ENCODE results near the gene PLCXD3.

The PLCXD3 gene

DNA sequence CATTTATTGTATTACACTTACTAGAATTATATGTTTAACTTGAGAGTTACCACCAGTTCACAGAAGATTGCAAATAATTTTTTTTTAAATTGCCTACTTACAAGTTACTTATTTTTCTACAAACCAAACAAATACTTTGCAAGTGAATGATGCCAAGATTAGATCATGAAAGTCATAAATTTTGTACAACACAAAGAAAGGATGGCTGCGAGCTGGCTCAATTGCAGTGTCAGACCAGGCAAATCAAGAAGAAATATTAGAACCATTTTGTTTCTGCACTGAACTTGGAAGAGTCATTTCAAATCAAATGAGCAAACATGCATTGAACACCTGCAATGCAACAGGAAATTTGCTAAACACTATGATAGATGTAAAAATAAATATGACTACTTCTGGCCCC lies 97.3 kb downstream of the PLCXD3 start:
- DNase-seq (ENCODE audit: low read depth in 3 of 3): no peak

DNA sequence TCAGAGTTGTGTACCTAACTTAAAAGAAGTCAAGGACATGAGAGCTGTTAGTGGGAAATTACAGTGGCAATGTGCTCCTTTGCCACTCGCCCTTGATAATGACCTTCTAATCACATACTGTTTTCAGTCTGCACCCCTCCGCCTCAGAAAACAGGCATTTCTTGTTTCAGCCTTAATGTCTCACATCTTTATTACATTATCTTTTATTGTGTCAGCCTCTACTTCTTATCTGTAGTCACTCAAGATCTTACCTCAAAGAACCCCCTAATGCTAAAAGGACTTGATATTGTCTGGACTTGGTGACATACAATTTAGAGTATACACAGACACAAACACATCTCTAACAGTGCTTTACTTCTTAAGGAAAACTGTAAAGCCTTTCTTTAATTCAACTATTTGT lies 97.9 kb downstream of the PLCXD3 start:
- DNase-seq (ENCODE audit: low read depth in 3 of 3): no peak

DNA sequence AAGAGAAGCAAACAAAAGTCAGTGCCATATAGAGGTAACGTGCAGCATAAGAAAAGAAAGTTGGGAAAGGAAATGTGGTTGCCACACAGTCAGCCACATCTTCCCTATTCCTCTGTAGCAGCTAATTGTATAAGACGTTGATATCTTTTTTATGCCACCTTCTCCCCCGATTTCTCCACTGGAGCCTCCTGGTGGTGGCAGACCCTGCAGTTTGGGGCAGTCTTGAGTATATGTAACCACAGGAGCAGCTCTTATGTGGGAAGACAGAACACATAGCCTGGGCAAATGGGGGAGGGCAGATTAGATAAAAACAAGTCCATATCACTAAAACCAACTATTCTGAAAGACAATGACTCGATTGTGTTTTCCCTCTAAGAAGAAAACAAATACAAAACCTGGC lies 99.7 kb downstream of the PLCXD3 start:
- no peak for DNase-seq (ENCODE audit: low read depth in 3 of 3)

DNA sequence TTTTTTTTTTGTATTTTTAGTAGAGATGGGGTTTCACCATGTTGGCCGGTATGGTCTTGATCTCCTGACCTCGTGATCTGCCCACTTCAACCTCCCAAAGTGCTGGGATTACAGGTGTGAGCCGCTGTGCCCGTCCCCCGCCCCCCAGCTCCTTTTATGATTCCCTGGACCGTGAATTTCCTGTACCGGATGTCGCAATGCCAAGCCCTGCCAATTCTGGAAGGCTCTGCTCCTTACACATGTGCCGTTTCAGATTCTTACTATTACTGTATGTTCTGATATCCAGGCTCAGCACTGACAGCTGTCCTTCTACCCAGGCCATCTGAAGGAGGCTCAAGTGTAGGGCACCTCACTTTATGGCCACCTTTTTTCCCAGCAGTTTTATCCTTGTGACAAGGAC lies 100.1 kb downstream of the PLCXD3 start:
- DNase-seq (ENCODE audit: low read depth in 3 of 3): no peak

DNA sequence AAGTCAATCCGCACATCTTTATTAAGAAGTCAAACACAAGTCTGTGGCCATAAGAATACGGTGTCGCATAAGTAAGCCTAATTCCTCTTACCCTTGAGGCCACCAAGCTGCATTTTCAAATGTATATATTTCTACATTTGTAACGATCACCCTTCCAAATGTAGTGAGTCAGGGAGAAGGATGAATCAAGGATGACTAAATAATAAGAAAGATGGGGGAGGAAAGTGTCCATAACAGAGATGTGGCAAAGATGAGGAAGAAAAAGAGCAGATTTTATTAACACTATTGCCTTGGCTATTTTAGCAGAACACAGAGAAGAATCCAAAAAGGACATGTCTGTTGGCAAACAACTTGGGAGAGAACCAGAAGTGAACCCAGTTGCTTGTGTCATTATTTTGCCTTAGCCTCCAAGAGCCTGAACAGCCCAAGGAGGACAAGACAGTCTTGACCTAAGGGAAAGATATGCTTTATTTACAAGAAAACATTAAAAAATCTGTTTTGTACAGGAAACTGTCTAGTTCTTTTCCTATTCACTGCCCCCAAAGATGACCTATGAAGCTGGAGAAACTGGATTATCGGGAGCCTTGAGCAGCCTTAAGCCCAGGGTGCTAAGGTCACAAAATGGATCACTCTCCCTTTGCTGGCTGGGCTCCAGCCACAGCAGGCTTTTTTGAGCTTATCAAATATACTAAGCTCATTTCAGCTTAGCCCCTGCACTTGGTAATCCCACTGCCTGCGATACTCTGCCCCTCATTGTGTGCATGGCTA lies 101.5 kb downstream of the PLCXD3 start:
- no peak for DNase-seq (ENCODE audit: low read depth in 3 of 3)

DNA sequence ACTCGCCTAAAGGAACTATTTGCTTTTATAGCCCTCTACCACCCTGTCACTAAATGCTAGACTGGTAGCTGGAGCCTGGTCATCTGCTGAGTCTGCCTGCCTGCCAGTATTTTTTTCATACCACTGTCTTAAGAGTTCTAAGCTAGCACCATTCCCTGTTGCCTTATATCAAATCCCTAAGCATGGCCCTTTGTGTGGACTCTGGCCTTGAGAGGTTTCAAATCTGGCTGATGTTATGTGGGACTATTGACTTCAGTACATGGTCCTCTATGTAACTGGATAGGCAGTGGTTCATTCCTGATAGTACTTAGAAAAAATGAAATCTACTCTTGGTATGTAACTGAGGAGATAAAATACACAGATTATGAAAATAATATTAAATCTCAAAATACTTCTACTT lies 103.5 kb downstream of the PLCXD3 start:
- DNase-seq (ENCODE audit: low read depth in 3 of 3): no peak

DNA sequence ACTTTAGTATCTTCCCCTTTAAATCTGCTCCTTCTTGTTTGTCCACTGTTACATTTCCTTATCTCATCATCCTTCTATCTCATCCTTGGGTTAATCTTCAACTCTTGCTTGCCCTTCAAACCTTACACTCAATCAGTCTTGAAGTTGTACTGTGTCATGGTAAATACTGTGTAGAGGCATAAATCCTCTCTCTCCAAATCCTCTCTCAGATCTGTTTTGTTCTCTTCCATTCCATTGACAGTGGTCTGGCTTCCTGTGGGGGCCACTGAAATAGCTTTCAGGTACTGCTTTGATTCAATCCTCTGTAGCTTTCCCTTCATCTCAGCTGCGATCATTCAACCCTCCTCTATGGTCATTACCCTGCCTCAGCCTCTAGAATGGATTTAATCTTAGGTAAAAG lies 104.0 kb downstream of the PLCXD3 start:
- no peak for DNase-seq (ENCODE audit: low read depth in 3 of 3)

DNA sequence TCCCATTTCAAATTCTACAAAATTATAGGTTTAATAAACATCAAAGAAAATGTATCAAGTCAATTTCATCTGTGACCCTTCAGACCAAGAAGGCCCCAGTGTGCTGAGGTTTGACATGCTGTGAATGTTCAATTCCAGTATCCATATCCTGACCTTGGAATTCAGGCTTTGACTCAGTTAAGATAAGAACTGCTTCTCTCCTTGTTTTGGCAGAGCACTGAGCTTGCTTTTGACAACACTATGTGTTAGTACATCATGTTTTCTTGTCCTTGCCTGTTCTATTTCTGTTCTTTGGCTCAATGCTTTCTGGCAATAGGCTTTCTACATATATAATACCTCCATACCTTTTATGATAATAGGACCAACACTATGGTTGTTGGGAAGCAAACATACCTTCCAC lies 105.6 kb downstream of the PLCXD3 start:
- no peak for DNase-seq (ENCODE audit: low read depth in 3 of 3)

DNA sequence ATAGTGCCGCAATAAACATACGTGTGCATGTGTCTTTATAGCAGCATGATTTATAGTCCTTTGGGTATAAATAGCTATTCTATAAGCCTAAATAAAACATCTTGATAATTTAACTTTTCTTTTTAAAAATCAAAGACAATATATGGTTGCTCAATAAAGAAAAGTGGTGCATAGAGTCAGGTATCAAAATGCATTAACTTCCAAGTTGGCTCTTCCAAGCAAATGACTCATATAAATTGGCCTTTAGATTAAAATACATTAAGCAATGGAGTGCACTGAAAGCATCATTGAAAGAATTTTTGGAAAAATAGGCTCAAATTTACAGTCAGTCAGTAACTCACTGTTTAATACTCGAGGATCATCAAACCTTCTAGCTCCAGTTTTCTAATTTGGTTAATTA lies 106.6 kb downstream of the PLCXD3 start:
- DNase-seq (ENCODE audit: low read depth in 3 of 3): no peak

DNA sequence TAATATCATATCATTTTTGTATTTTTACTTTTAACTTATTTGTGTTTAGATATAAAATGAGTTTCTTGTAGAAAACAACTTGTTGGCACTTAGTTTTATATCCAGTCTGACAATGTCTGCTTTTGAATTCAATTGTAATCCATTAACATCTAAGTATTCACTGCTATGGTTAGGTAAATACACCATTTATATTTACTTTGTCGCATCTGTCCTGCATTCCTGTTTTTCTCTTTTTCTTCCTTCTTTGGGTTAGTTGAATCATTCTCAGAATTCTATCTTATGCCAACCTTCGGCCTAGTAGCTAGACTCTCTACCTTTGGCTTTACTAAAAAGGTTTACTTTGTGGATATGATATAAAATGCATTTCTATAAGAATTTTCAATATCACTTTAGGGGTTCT lies 107.6 kb downstream of the PLCXD3 start:
- DNase-seq (ENCODE audit: low read depth in 3 of 3): no peak

DNA sequence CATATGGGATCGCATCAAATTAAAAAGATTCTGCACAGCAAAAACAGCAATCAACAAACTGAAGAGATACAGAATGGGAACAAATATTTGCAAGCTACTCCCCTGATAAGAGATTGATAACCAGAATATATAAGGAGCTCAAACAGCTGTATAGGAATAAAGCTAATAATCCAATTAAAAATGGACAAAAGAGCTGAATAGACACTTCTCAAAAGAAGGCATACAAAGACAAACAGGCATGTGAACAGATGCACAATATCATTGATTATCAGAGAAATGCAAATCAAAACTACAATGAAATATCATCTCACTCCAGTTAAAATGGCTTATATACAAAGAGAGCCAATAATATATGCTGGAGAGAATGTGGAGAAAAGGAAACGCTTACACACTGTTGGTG lies 110.6 kb downstream of the PLCXD3 start:
- no peak for DNase-seq (ENCODE audit: low read depth in 3 of 3)

DNA sequence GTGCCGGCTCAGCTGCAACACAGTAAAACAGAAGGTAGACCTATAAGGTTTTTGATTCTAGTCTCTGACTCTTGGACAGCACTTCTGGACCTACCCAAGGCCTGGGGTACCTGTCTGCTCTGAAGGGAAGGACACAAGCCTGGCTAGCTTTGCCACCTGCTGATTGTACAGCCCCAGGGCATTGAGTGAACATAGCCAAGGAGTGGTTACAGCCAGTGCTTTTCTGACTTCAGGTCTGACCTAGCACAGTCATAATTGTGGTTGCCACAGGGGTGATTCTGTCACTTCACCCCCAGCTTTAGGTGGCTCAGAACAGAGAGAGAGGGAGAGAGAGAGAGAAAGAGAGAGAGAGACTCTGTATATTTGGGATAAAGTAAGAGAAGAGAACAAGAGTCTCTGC lies 118.4 kb downstream of the PLCXD3 start:
- DNase-seq (ENCODE audit: low read depth in 3 of 3): no peak

DNA sequence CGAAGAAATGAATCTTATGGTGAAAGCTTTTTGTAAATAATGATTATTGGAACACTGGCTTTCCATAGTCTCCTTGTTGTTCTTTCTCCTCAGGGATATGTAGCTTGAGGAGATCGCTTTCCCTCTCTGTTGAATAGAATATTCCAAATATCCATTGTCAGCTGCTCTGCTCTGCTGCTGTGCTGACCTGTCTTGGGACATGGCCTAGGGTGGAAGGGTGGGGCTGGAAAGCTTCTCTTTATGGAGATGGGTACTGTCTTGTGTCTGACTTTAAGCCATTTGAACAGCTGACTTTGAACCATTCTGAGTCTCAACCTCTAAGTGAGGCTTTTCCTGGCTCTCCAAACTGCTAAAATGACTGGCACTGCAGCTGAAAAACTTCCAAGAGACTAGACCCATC lies 135.8 kb downstream of the PLCXD3 start:
- no peak for DNase-seq (ENCODE audit: low read depth in 3 of 3)

DNA sequence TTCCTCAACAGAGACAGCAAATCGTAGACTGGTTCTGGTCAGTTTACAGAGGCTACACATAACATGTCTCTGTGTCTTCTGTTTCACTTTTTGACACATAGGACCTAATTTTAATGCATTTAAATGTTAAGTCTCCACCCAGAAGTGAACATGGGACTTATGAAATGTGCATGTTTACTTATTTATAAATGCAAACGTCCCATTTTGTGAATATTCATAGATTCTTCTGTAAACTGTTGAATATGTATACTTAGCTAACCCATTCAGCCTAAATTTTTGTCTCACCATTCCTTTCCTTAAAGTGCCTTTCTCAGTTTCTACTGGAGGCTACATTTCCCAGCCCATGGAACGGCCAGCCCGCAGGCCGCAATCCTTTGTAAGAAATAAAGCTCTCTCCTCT lies 137.2 kb downstream of the PLCXD3 start:
- no peak for DNase-seq (ENCODE audit: low read depth in 3 of 3)

DNA sequence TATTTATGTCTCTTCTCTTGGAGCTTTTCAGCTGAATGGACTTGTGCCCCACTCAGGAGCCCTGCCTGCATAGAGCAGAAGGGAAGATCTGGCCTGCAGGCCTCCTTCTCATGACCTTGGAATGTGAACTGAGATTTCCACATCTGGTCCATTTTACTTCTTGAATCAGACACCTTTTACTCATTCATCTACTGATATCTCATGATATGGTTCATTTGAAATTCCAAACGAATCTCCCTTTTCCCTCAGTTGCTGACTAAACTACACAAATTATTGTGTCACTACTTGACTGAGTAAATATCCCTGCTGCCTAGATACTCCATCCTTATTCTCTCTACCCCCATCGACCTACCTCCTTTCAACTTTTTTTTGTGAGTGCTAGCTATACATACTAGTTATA lies 138.7 kb downstream of the PLCXD3 start:
- DNase-seq (ENCODE audit: low read depth in 3 of 3): no peak

DNA sequence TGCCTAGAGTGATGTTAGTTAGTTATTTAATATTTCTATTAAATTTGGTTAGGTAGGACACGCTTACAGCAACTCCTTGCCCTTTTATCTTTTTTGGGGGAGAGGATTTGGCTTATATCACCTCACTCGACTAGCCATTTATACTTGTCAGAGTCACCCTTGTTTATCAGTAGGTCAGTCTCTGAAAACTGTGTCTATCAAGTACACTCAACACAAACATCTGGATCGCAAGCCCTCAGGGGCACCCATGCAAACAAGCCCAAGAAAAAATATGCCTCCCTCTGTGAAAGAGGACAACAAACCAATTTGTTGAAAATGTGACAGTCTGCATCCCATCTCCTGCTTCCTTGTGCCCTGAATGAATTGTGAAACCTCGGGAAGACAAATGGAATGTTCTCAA lies 139.9 kb downstream of the PLCXD3 start:
- DNase-seq (ENCODE audit: low read depth in 3 of 3): no peak

DNA sequence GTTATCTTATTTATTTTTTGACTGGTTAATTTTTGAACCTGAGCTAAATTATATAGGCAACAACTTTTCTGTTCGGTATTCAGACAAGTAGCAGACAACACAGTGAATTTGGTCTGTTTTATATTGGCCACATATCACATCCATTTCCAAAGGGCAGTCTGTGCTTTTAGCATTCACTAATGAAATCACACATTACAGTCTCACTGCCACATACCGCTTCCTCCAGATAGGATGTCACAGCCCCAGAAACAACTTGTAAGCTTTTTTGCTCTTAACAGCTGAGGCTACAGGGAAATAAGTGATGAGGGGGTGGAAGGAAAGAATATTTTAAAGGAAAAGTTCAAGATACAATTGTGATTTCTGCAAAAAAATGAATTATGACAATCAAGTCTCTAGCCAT lies 140.6 kb downstream of the PLCXD3 start:
- no peak for DNase-seq (ENCODE audit: low read depth in 3 of 3)

DNA sequence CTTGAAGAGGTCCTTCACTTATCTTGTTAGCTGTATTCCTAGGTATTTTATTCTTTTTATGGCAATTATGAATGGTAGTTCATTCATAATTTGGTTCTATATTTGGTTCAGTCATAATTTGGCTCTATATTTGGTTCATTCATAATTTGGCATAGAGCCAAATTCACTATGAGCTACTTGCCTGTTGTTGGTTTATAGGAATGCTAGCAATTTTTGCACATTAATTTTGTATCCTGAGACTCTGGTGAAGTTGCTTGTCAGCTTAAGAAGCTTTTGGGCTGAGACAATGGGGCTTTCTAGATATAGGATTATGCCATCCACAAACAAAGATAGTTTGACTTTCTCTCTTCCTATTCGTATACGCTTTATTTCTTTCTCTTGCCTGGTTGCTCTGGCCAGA lies 142.2 kb downstream of the PLCXD3 start:
- DNase-seq (ENCODE audit: low read depth in 3 of 3): no peak

DNA sequence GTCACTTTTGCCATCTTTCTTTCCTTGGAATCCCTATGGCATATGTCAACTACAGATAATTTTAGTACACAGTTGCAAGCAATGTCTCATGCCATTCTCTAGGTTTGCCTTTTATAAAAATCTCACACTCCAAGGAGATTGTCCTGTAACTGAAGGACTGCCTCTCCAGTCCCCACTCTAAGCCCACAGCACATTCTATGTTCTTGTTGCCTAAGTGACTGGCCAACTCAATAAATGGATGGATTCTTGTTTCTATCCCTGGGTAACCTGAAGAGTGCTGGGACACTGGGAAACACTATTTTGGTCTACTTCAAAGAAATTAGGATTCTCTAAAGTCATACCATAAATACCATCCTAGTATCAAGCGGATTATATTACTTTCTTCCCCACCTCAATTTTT lies 145.0 kb downstream of the PLCXD3 start:
- DNase-seq (ENCODE audit: low read depth in 3 of 3): no peak

DNA sequence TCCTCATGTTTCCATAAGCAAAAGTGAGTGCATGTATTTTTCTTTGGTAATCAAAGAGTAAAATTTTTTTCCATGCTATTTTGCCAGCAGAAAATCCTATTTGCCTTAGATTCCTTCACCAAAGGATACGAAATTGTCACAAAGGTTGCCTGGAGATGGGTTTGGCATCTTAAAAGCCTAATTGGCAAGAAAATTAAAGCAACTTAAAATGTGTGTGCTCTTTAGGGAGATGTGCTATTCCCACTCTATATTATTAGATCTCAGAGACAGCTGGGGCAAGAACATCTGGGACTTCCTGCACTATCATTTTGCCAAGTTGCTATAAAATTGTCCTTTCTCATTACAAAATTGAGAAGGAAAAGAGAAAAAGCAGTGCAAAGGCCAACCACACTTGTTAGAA lies 146.1 kb downstream of the PLCXD3 start:
- no peak for DNase-seq (ENCODE audit: low read depth in 3 of 3)

DNA sequence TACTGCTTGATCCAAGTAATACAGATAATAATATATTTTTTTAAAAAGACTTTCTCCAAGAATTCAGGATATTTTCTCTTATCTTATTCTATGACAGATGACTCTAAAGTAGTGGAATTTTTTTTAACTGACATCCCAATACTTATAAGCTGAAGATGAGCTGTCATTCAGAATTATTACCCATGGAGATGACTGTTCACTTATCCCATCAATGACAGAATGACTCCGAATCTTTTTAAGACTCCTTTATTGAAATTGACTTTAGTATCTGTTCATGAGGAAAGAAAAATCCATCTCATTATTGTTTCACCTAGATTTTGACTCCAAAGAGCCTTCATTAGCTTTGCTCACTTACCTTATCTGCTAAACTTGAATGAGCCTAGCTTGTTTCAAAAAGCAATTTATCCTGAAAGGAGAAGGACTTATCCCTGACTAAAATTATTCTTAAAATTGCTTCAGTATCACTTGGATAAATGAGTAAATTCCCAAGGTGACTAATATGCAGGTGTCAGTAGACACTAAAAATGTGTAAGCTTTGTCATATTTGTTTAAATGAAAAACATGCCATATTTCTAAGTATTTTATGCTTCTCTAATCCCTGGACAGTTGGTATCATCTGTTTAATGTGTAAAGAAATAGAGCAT lies 146.9 kb downstream of the PLCXD3 start:
- no peak for DNase-seq (ENCODE audit: low read depth in 3 of 3)

DNA sequence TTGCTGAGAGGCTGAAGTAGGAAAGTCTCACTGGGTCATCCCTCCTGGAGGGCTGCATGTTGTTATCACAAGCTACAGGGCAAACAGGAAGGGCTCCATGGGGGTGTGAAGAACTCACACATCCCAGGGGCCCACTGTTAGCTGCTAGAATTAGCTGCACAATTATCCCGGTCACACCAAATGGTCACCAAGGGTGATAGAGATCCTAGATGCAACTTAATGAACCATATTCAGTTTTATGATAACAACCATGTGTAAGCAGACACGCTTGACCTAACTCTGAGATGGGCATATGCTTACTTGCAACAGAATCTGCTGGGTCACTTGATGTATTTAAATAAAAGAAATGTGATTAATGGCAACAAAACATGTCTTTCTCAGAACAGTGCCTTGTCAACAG lies 153.6 kb downstream of the PLCXD3 start:
- no peak for DNase-seq (ENCODE audit: low read depth in 3 of 3)

DNA sequence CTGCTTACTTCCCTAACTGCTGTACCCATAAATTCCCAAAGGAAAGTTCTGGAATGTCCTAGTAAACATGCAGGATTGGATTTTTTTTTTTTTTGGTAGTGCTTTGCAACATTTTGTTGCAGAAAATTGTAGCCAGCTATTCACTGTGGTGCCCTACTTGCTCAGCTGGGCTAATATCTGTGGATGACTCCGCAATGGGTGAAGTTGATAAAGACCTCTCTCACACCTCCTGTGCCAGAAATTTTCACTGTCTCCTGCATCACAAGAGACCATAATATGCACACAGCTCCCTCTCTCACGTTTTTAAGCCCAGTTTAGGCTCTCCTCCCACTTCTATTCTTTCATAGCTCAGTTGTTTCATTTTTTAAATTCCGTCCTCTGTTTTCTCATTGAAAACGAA lies 160.6 kb downstream of the PLCXD3 start:
- DNase-seq (ENCODE audit: low read depth in 3 of 3): no peak

DNA sequence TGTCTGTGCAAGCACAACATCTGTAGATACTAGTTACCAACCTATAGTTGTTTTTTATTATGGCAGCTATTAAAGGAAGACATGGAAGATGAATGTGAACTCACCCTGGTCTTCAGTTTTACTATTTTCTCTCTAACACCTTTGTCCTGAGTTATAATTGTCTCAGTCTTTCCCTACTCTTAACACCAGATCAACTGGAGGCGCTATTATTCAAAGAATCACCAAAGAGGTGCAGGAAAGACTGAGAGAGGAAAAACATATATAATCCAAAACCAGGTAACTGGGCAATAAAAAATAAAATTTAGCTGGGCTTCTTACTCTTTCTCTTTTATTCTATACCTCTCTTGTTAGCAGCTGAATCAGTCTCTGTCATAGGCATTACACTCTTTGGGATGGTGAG lies 162.8 kb downstream of the PLCXD3 start:
- no peak for DNase-seq (ENCODE audit: low read depth in 3 of 3)

All from stimulated activated CD4-positive, alpha-beta T cell treated with anti-CD3 and anti-CD28 coated beads, TNF-alpha, amount 100 ng/mL, for 4 hours (primary cell).